Panc1 (cell line): ENCODE results near the gene NALCN.
A peak's percentile ranks its signal among the peaks of the same experiment; 100 is the strongest.

Experiments
- POLR2AphosphoS5 ChIP-seq: IDR thresholded peaks from 2 replicates; pipeline ENCODE4 v1.6.1; 2012; ENCODE audit warnings: mild to moderate bottlenecking, low read depth, low read length, moderate library complexity
- TCF7L2 ChIP-seq: IDR thresholded peaks from 2 replicates; pipeline ENCODE4 v1.6.1; 2011; ENCODE audit warnings: mild to moderate bottlenecking, low read depth, low read length, inconsistent platforms
- TF ChIP-seq, protein P1 (sequence below): fragments of 450-650 bp; IDR thresholded peaks from 2 replicates; pipeline ENCODE4 v1.5.1; 2017; ENCODE audit warnings: mild to moderate bottlenecking
- TF ChIP-seq, protein P2 (sequence below), 2 experiments: IDR thresholded peaks; 2 replicates each; pipeline ENCODE4 v1.6.1; 2011 to 2012; ENCODE audit warnings: low read depth in 2 of 2, control low read depth in 1 of 2, low read length in 1 of 2, mild to moderate bottlenecking in 1 of 2, moderate library complexity in 1 of 2; ENCODE audit not compliant: insufficient read depth in 1 of 2

DNA sequence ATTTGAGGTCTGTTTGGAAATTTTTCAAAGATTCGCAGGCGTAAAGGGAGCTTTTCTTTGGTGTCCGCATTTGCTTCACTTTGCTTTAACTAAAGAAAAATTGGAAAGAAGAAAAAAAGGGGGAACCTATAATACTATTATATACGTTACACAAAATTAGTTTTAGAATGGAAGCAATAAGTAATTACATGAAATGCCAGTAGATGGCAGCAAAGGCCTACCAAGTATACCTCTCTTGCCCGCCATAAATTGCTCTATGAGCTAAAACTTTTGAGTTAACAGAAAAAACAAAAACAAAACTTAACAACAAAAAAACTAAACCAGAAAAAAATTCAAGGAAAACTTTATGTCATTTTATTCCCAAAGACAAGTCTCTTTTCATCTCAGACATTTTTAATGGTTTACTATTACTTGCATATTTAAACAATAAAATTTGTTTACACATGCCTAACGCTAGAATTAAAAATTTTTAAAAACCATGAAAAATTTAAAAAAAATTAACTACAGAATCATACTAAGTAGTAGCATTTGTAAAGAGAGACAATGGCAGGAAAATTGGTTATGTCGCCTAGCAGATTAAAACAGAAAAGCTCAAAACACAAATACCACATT lies 271.4 kb downstream of the NALCN start:
- TF ChIP-seq, protein P1, sequence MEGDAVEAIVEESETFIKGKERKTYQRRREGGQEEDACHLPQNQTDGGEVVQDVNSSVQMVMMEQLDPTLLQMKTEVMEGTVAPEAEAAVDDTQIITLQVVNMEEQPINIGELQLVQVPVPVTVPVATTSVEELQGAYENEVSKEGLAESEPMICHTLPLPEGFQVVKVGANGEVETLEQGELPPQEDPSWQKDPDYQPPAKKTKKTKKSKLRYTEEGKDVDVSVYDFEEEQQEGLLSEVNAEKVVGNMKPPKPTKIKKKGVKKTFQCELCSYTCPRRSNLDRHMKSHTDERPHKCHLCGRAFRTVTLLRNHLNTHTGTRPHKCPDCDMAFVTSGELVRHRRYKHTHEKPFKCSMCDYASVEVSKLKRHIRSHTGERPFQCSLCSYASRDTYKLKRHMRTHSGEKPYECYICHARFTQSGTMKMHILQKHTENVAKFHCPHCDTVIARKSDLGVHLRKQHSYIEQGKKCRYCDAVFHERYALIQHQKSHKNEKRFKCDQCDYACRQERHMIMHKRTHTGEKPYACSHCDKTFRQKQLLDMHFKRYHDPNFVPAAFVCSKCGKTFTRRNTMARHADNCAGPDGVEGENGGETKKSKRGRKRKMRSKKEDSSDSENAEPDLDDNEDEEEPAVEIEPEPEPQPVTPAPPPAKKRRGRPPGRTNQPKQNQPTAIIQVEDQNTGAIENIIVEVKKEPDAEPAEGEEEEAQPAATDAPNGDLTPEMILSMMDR: peak; percentile 40; the same call in 1 of the 2 replicates
- TF ChIP-seq, protein P2, sequence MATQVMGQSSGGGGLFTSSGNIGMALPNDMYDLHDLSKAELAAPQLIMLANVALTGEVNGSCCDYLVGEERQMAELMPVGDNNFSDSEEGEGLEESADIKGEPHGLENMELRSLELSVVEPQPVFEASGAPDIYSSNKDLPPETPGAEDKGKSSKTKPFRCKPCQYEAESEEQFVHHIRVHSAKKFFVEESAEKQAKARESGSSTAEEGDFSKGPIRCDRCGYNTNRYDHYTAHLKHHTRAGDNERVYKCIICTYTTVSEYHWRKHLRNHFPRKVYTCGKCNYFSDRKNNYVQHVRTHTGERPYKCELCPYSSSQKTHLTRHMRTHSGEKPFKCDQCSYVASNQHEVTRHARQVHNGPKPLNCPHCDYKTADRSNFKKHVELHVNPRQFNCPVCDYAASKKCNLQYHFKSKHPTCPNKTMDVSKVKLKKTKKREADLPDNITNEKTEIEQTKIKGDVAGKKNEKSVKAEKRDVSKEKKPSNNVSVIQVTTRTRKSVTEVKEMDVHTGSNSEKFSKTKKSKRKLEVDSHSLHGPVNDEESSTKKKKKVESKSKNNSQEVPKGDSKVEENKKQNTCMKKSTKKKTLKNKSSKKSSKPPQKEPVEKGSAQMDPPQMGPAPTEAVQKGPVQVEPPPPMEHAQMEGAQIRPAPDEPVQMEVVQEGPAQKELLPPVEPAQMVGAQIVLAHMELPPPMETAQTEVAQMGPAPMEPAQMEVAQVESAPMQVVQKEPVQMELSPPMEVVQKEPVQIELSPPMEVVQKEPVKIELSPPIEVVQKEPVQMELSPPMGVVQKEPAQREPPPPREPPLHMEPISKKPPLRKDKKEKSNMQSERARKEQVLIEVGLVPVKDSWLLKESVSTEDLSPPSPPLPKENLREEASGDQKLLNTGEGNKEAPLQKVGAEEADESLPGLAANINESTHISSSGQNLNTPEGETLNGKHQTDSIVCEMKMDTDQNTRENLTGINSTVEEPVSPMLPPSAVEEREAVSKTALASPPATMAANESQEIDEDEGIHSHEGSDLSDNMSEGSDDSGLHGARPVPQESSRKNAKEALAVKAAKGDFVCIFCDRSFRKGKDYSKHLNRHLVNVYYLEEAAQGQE (IDR thresholded peaks at IDR 0.05; ENCODE audit: insufficient read depth in 1 of 2, low read depth in 2 of 2, low read length in 1 of 2): no peak
- TF ChIP-seq POLR2AphosphoS5 (no peak), TCF7L2 (no peak)
